H9 (cell line): ENCODE measurements around the gene CLMN. TPM values are rescaled to one million over a fixed set of nuclear protein-coding genes. Genes with fewer than 3 reads are reported as not detected.

Source experiments
- DNase-seq: peaks from one replicate; pipeline ENCODE4 v3.0.0-alpha.2; 2017
- H2AFZ ChIP-seq: one replicate; pipeline ENCODE4 v1.6.1; 2013; ENCODE audit warnings: mild to moderate bottlenecking, low read length, control low read depth, moderate library complexity
- H2AK5ac ChIP-seq: 2 replicates; pipeline ENCODE4 v1.6.1; 2013; ENCODE audit warnings: low read length, control low read depth, mixed read lengths; ENCODE audit not compliant: insufficient read length
- H2BK120ac ChIP-seq: one replicate; pipeline ENCODE4 v1.6.1; 2013; ENCODE audit warnings: low read depth, mild to moderate bottlenecking, low read length, control low read depth, inconsistent platforms; ENCODE audit not compliant: poor library complexity, severe bottlenecking
- H2BK12ac ChIP-seq: 2 replicates; pipeline ENCODE4 v1.6.1; 2013; ENCODE audit warnings: low read length, control low read depth, mixed read lengths, low read depth; ENCODE audit not compliant: insufficient read length
- H2BK15ac ChIP-seq: 2 replicates; pipeline ENCODE4 v1.6.1; 2013; ENCODE audit warnings: low read depth, low read length, control low read depth
- H2BK20ac ChIP-seq: one replicate; pipeline ENCODE4 v1.6.1; 2013; ENCODE audit warnings: low read depth, mild to moderate bottlenecking, low read length, control low read depth, inconsistent platforms; ENCODE audit not compliant: poor library complexity, severe bottlenecking
- H2BK5ac ChIP-seq: 2 replicates; pipeline ENCODE4 v1.6.1; 2013; ENCODE audit warnings: low read length, control low read depth, mixed read lengths; ENCODE audit not compliant: insufficient read length
- H3K14ac ChIP-seq: 2 replicates; pipeline ENCODE4 v1.6.1; 2013; ENCODE audit warnings: low read length, control low read depth; ENCODE audit not compliant: insufficient read depth
- H3K18ac ChIP-seq: 2 replicates; pipeline ENCODE4 v1.6.1; 2013; ENCODE audit warnings: low read depth, mild to moderate bottlenecking, mixed read lengths, low read length, control low read depth; ENCODE audit not compliant: insufficient read length
- H3K23ac ChIP-seq: 2 replicates; pipeline ENCODE4 v1.6.1; 2013; ENCODE audit warnings: low read length, control low read depth, mixed read lengths, low read depth; ENCODE audit not compliant: insufficient read length
- H3K23me2 ChIP-seq: 2 replicates; pipeline ENCODE4 v1.6.1; 2013; ENCODE audit warnings: low read depth, mild to moderate bottlenecking, mixed read lengths, low read length, control low read depth; ENCODE audit not compliant: insufficient read length, poor library complexity, severe bottlenecking
- H3K27ac ChIP-seq: 2 replicates; pipeline ENCODE4 v1.5.1; 2013; ENCODE audit warnings: low read length, control low read depth, mixed read lengths, low read depth; ENCODE audit not compliant: insufficient read length
- H3K27me3 ChIP-seq: 2 replicates; pipeline ENCODE4 v1.6.1; 2013; ENCODE audit warnings: low read length, control low read depth, inconsistent platforms; ENCODE audit not compliant: insufficient read depth
- H3K4ac ChIP-seq: 2 replicates; pipeline ENCODE4 v1.6.1; 2013; ENCODE audit warnings: low read depth, mild to moderate bottlenecking, control low read depth, inconsistent platforms, low read length, moderate library complexity
- H3K4me1 ChIP-seq: 2 replicates; pipeline ENCODE4 v1.6.1; 2013; ENCODE audit warnings: low read length, control low read depth, inconsistent platforms; ENCODE audit not compliant: insufficient read depth
- H3K4me2 ChIP-seq: 2 replicates; pipeline ENCODE4 v1.6.1; 2013; ENCODE audit warnings: low read length, control low read depth, mixed read lengths; ENCODE audit not compliant: insufficient read length, insufficient read depth
- H3K56ac ChIP-seq: 2 replicates; pipeline ENCODE4 v1.6.1; 2013; ENCODE audit warnings: low read depth, mild to moderate bottlenecking, mixed read lengths, low read length, control low read depth; ENCODE audit not compliant: insufficient read length
- H3K79me1 ChIP-seq: 2 replicates; pipeline ENCODE4 v1.6.1; 2013; ENCODE audit warnings: low read depth, mild to moderate bottlenecking, moderate library complexity, low read length, control low read depth, inconsistent platforms; ENCODE audit not compliant: insufficient read depth, poor library complexity, severe bottlenecking
- H3K79me2 ChIP-seq: 2 replicates; pipeline ENCODE4 v1.6.1; 2013; ENCODE audit warnings: low read length, control low read depth, inconsistent platforms; ENCODE audit not compliant: insufficient read depth
- H3K9ac ChIP-seq: 2 replicates; pipeline ENCODE4 v1.6.1; 2013; ENCODE audit warnings: low read length, control low read depth, mixed read lengths; ENCODE audit not compliant: insufficient read length; ENCODE audit errors: extremely low read depth
- H3K9me3 ChIP-seq: one replicate; pipeline ENCODE4 v1.6.1; 2013; ENCODE audit warnings: low read depth, low read length, inconsistent platforms; ENCODE audit not compliant: control insufficient read depth
- H3T11ph ChIP-seq: one replicate; pipeline ENCODE4 v1.6.1; 2013; ENCODE audit warnings: mild to moderate bottlenecking, low read length, control low read depth, inconsistent platforms
- H4K20me1 ChIP-seq: one replicate; pipeline ENCODE4 v1.6.1; 2013; ENCODE audit not compliant: control insufficient read depth, insufficient read length, insufficient read depth
- H4K5ac ChIP-seq: 2 replicates; pipeline ENCODE4 v1.6.1; 2013; ENCODE audit warnings: low read depth, mild to moderate bottlenecking, mixed read lengths, low read length, control low read depth; ENCODE audit not compliant: insufficient read length
- H4K8ac ChIP-seq: replicated peaks from 2 replicates; pipeline ENCODE4 v1.6.1; 2013; ENCODE audit warnings: low read length, control low read depth, mixed read lengths, low read depth; ENCODE audit not compliant: insufficient read length
- H4K91ac ChIP-seq: 2 replicates; pipeline ENCODE4 v1.6.1; 2013; ENCODE audit warnings: low read depth, mild to moderate bottlenecking, moderate library complexity, mixed read lengths, low read length, control low read depth; ENCODE audit not compliant: insufficient read length
- H3K27ac Mint-ChIP-seq, 3 experiments: 2 replicates in 2 of 3; 3 replicates in 1 of 3; pipeline ENCODE4 v1.8.0; 2020 to 2021; ENCODE audit warnings: mixed read lengths in 3 of 3, mild to moderate bottlenecking in 1 of 3, moderate library complexity in 1 of 3
- H3K27me3 Mint-ChIP-seq: 2 replicates; pipeline ENCODE4 v1.8.0; 2021; ENCODE audit warnings: low read depth, mild to moderate bottlenecking, moderate library complexity, mixed read lengths
- H3K36me3 Mint-ChIP-seq, 3 experiments: 2 replicates in 2 of 3; 3 replicates in 1 of 3; pipeline ENCODE4 v1.8.0; 2020 to 2021; ENCODE audit warnings: low read depth in 3 of 3, mixed read lengths in 3 of 3; ENCODE audit not compliant: insufficient read depth in 1 of 3
- H3K4me1 Mint-ChIP-seq, 2 experiments: 2 replicates each; pipeline ENCODE4 v1.8.0; 2020; ENCODE audit warnings: mixed read lengths in 2 of 2
- H3K4me3 Mint-ChIP-seq, 2 experiments: 2 replicates in 1 of 2; 3 replicates in 1 of 2; pipeline ENCODE4 v1.8.0; 2020 to 2021; ENCODE audit warnings: mild to moderate bottlenecking in 2 of 2, mixed read lengths in 2 of 2, moderate library complexity in 1 of 2
- H3K9me3 Mint-ChIP-seq, 2 experiments: 2 replicates in 1 of 2; 3 replicates in 1 of 2; pipeline ENCODE4 v1.8.0; 2020; ENCODE audit warnings: mild to moderate bottlenecking in 2 of 2, mixed read lengths in 2 of 2, moderate library complexity in 1 of 2
- CTCF ChIP-seq: fragments of 200-600 bp; sonication (generic); conservative IDR thresholded peaks from 3 replicates; pipeline ENCODE4 v1.8.0; 2021; ENCODE audit warnings: antibody characterized with exemption, mild to moderate bottlenecking
- WGBS: extraction: QIAGEN DNeasy Blood & Tissue Kit; methylation state at CpG from one replicate; pipeline ENCODE4 v1.1.7; 2013; ENCODE audit warnings: missing lambda C conversion rate, low lambda C conversion rate, mixed read lengths; ENCODE audit not compliant: insufficient read length; ENCODE audit errors: extremely low coverage; 5-methylcytosine and 5-hydroxymethylcytosine counted together
- total RNA-seq: library from RNA; stranded (reverse); gene quantifications from 2 replicates; pipeline ENCODE4 v1.2.1, GENCODE V29; 2021

CLMN gene
- total RNA-seq, 1 experiment from 2014 or later: 7.6 TPM

- Histone ChIP-seq H3K79me2 (no peaks in the 10 kb centered on the region), H3K79me1 (no peaks in the 10 kb centered on the region), H3K14ac (no peak overlapping the region), H4K91ac (no peak overlapping the region), H4K8ac (no peak overlapping the region), H2AK5ac (no peak overlapping the region), H2BK5ac (no peak overlapping the region), H3K9ac (no peak overlapping the region), H3K56ac (no peak overlapping the region), H3K18ac (no peak overlapping the region), H3T11ph (no peak overlapping the region), H3K4ac (no peak overlapping the region), H3K9me3 (no peaks in the 10 kb centered on the region), H2BK15ac (no peak overlapping the region), H2BK12ac (no peak overlapping the region), H3K27me3 (no peaks in the 10 kb centered on the region), H3K4me1 (peaks cover 3% of the 10 kb centered on the region; the same call in 1 of the 2 replicates), H4K20me1 (no peaks in the 10 kb centered on the region), H2BK120ac (no peak overlapping the region), H3K4me2 (no peak overlapping the region), H2BK20ac (no peak overlapping the region), H3K27ac (no peak overlapping the region), H3K23ac (no peak overlapping the region), H2AFZ (no peak overlapping the region), H3K23me2 (no peaks in the 10 kb centered on the region), H4K5ac (no peak overlapping the region)
- WGBS: no CpG with 5 or more reads among the region's 3 CpGs
- Mint-ChIP-seq H3K27me3 (peaks cover 35% of the 10 kb centered on the region), H3K36me3 (no peaks in the 10 kb centered on the region), H3K4me1 (peaks cover 17 to 21% of the 10 kb centered on the region in 2 experiments), H3K4me3 (no peak overlapping the region; a peak in 1 of 5 replicates), H3K9me3 (no peaks in the 10 kb centered on the region), H3K27ac (no peak overlapping the region)
- no peak for TF ChIP-seq CTCF
- no peak for DNase-seq
Observed at GRCh38 chr14:95213774-95214173, 105.9 kb downstream of the CLMN start.
